Stimulated activated CD8-positive, alpha-beta memory T cell treated with anti-CD3 and anti-CD28 coated beads, Interleukin-2, amount 100 ng/mL, for 1 hour (primary cell): Measurements from ENCODE around the gene USF2.
A peak's percentile ranks its signal among the peaks of the same experiment; 100 is the strongest.

Source experiments
- DNase-seq, 2 donors: peaks; one replicate each; pipeline ENCODE4 v3.0.0-alpha.2; 2020; ENCODE audit warnings: low read depth in 2 of 2

Gene USF2

DNA sequence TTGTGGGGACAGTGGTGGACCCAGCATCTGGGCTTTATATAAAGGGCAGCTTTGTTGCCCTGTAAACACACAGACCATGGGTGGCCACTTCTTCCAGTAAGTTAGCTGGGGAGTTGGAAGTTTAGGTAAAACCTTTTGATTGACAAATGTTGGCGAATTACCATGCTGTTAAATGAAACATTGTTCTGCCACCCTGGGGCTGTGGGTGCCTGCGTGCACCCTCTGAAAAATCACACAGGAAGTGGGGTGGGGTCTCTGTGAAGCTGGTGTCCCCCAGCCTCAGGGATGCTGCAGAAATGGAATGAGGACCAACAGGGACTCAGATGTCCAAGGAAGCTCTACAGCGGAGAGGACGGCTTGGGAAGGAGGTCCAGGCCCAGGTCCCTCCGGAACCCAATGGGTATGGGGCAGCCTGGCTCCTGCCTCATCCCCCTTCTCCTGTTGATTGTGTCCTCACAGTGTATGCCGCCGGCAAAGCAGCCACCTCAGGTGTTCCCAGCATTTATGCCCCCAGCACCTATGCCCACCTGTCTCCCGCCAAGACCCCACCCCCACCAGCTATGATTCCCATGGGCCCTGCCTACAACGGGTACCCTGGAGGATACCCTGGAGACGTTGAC, 2.8 kb upstream of the USF2 start:
- no peak for DNase-seq

- no peak for DNase-seq
These were observed 2.0 kb upstream of the USF2 start for GRCh38 chr19:35266520-35267352.

DNA sequence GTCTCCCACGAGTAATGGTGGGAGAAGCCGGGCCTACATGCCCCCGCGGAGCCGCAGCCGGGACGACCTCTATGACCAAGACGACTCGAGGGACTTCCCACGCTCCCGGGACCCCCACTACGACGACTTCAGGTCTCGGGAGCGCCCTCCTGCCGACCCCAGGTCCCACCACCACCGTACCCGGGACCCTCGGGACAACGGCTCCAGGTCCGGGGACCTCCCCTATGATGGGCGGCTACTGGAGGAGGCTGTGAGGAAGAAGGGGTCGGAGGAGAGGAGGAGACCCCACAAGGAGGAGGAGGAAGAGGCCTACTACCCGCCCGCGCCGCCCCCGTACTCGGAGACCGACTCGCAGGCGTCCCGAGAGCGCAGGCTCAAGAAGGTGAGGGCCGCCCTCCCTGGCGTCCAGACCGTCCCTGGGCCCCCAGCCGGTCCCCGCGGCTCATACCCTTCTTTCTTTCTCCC, 1.4 kb upstream of the USF2 start:
- no peak for DNase-seq

- DNase-seq: peak; percentile 51 to 60
These were observed 785 bp upstream of the USF2 start for GRCh38 chr19:35267818-35268535.

DNA sequence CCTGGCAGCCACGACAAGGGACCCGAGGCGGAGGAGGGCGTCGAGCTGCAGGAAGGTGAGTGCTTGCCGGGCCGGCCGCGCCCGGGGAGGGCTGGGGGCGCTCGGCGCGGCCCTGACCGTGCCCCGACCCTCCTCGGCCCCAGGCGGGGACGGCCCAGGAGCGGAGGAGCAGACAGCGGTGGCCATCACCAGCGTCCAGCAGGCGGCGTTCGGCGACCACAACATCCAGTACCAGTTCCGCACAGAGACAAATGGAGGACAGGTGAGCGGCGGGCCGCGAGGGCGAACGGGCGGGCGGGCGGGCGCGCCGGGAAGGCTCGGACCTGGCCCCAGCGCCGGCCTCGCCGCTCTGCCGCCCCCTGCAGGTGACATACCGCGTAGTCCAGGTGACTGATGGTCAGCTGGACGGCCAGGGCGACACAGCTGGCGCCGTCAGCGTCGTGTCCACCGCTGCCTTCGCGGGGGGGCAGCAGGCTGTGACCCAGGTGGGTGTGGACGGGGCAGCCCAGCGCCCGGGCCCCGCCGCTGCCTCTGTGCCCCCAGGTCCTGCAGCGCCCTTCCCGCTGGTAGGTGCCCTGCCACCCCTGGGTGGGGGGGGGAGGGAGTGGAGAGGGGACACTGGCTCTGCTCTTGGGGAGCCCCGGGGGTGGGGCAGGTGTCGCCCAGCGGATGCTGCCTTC, 816 bp downstream of the USF2 start:
- peak; percentile 58 to 61 for DNase-seq

DNA sequence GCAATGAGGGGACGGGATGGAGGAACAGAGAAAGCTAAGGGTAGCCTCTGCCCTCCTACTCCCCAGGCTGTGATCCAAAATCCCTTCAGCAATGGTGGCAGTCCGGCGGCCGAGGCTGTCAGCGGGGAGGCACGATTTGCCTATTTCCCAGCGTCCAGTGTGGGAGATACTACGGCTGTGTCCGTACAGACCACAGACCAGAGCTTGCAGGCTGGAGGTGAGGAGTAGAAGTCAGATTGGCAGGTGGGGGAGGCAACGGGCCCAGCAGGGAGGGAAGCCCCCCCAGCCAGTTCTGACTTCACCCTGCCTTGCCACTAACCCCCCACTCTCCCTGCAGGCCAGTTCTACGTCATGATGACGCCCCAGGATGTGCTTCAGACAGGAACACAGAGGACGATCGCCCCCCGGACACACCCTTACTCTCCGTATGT, 1.6 kb downstream of the USF2 start:
- DNase-seq: no peak

GRCh38 chr19:35271546-35271945, 2.8 kb downstream of the USF2 start:
- DNase-seq: no peak

- DNase-seq: no peak
These were observed 3.5 kb downstream of the USF2 start for GRCh38 chr19:35272122-35272719.

GRCh38 chr19:35272954-35273649, 4.3 kb downstream of the USF2 start:
- DNase-seq: no peak

DNA sequence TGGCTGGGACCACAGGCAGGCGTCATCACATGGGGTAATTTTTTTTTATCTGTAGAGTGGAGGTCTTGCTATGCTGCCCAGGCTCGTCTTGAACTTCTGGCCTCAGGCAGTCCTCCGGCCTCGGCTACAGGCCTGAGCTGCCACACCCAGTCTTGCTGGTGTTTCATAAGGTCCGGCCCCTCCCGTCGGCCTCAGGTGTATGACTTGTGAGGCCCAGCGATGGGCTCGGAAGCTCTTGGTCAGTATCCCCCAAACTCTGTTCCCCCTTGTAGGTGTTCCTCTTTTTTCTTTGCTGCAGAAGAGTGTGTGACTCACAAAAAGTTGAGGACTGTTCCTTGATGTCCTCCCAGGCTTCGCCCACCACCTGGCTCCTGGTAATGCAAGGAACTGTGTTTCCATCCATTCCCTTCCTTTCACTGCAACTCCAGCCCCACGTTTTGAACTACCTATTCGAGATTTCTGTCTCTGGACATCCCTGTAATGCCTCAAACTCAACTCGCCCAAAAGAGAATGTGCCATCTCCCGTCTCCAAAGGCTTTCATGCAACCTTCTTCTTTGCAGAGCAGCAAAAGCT, 5.0 kb downstream of the USF2 start:
- DNase-seq: no peak

DNA sequence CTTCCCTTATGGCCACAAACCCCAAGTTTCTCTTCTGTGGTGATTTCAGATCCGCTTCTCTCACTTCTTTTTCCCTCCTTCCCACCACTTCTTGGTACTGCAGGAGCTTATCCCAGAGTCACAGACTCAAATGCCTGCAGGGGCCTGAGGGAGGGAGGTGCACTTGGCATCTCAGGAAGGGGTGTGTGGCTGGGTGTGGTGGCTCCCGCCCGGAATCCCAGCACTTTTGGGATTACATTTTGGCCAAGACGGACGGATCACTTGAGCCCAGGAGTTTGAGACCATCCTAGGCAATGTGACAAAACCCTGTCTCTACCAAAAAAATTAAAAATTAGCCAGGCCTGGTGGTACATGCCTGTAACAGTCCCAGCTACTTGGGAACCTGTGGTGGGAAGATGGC, 5.6 kb downstream of the USF2 start:
- no peak for DNase-seq

DNA sequence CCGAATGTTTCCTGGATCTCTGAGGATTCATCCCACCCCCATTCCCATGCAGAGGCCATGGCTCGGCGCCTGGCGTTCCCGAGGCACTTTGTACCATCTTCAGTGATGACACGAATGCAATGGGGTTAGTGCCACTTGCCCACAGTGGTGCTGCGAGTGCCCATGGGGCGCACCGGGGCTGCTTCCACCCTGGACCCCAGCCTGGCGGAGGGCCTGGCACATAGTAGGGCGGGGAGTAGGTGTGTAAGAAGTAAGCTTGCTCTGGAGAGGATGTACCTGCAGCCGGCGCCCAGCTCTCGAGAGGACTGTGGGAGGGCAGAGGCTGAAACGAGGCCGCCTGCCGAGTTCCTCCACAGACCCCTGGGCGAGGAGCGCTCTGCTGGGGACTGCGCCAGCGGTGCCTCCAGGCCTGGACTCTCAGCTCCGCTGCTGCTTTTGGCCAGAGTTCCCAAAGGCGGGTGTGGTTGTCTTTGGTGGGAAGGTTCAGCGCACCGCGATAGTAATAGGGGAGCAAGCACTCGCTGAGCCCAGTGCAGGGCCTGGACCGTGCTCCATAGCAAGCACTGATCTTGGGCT, 8.0 kb downstream of the USF2 start:
- no peak for DNase-seq

DNA sequence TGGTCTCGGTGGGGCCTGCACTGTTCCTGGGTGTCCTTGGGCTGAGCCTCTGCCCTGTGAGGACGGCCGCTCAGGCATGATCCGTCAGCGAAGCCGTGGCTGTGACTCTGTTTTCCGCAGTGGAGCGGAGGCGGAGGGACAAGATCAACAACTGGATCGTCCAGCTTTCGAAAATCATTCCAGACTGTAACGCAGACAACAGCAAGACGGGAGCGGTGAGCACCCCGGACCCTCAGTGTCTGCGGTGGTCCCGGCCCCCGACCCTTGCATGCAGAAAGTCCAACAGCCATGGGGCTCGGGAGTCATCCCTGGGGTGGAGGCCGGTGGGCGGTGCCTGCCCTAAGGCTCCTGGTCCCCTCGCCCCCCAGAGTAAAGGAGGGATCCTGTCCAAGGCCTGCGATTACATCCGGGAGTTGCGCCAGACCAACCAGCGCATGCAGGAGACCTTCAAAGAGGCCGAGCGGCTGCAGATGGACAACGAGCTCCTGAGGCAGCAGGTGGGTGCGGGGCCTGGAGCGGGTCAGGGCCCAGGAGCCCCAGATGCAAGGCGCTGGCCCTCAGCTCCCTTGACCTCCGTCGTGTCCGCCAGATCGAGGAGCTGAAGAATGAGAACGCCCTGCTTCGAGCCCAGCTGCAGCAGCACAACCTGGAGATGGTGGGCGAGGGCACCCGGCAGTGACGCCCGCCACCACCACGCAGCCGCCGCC, 10.0 kb downstream of the USF2 start:
- DNase-seq: no peak

GRCh38 chr19:35279374-35279773, 10.6 kb downstream of the USF2 start:
- no peak for DNase-seq

- no peak for DNase-seq
These were observed 11.4 kb downstream of the USF2 start for GRCh38 chr19:35279985-35280821.

DNA sequence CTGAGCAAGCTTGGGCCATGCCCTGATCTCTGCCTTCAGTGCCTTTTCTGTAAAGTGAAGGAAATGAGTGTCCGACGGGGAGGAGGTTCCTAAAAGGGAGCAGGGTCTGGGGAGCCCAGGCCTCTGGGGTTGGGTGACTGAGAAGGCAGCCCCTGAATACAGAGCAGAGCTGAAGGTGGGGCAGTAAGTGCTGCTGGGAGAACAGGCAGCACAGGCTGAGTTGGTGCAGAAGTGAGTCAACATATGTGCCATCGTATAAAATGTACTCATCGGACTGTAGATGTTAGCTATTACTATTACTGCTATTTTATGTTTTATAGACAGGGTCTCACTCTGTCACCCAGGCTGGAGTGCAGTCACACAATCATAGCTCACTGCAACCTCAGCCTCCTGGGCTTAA, 12.5 kb downstream of the USF2 start:
- no peak for DNase-seq

DNA sequence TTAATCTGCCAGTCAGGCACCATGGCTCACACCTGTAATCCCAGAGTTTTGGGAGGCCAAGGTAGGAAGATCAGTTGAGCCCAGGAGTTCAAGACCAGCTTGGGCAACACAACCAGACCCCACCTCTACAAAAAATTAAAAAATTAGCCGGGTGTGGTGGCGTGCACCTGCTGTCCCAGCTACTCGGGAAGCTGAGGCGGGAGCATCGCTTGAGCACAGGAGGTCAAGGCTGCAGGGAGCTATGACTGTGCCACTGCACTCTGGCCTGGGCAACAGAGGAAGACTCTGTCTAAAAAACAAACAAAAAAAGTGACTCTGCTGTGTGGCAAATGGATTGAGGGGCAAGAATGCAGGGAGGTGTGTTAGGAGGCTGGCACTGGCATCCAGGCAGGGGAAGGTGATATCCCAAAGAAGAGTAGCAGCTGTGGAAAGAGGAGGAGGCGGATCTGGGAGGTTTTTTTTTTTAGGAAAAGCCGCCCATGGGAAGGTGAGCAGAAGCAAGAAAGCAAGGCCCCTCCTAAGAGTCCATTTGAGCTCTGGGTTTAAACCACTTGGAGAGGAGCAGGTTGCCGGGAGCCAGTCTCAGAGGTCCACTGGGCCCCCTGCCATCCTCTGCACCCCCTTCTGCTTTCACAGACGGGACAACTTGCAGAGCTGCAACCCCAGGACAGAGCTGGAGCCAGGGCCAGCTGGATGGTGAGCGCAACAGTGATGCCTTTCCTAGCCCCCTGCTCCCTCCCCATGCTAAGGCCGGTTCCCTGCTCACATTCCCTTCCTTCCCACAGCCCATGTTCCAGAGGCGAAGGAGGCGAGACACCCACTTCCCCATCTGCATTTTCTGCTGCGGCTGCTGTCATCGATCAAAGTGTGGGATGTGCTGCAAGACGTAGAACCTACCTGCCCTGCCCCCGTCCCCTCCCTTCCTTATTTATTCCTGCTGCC, 15.7 kb downstream of the USF2 start:
- no peak for DNase-seq

DNA sequence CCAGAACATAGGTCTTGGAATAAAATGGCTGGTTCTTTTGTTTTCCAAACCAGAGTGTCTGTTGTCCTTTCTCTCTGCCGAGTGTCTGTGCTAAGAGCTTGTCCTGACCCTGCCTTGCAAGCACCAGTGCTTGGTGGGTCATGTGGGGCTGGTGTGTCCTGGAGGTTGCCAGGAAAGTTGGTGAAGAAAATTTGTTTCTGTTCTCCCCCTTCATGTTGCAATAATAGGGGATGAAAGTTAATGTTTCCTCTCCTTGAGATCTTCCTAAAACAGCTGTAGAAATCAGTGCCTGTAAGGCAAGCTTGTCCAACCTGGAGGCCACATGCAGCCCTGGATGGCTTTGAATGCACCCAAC, 16.3 kb downstream of the USF2 start:
- no peak for DNase-seq
